AG10803 (cell line): ENCODE data around the gene LRP1B.

ENCODE experiments used
- DNase-seq: peaks from one replicate; pipeline ENCODE4 v3.0.0; 2010; ENCODE audit warnings: low read depth
- H3K4me3 ChIP-seq: 2 replicates; pipeline ENCODE4 v1.5.1; 2011; ENCODE audit warnings: mild to moderate bottlenecking, low read length, control low read depth
- CTCF ChIP-seq: conservative IDR thresholded peaks from 2 replicates; pipeline ENCODE4 v1.5.1; 2011; ENCODE audit warnings: mild to moderate bottlenecking, low read length, control low read depth, inconsistent platforms

Gene LRP1B

GRCh38 chr2:141579071-141579470 lies 551.7 kb downstream of the LRP1B start:
- DNase-seq, result no peak
- no peak for TF ChIP-seq CTCF
- H3K4me3 ChIP-seq, result no peak overlapping the region

- TF ChIP-seq CTCF, result no peak
- DNase-seq, result no peak
These were observed 560.2 kb downstream of the LRP1B start for GRCh38 chr2:141570474-141571131.

GRCh38 chr2:141569941-141570340 lies 560.9 kb downstream of the LRP1B start:
- DNase-seq, result no peak
- H3K4me3 ChIP-seq, result no peak overlapping the region

More at GRCh38 chr2:141570474-141571131, 560.2 kb downstream of the LRP1B start:
- H3K4me3 ChIP-seq, result no peak overlapping the region

GRCh38 chr2:141565597-141565996 lies 565.2 kb downstream of the LRP1B start:
- no peak overlapping the region for H3K4me3 ChIP-seq
- no peak for DNase-seq
- no peak for TF ChIP-seq CTCF

More at GRCh38 chr2:141569941-141570340, 560.9 kb downstream of the LRP1B start:
- TF ChIP-seq CTCF, result no peak

- no peak overlapping the region for H3K4me3 ChIP-seq
- no peak for DNase-seq
- TF ChIP-seq CTCF, result no peak
These were observed 570.1 kb downstream of the LRP1B start for GRCh38 chr2:141560723-141561122.

- H3K4me3 ChIP-seq, result no peak overlapping the region
- TF ChIP-seq CTCF, result no peak
- DNase-seq, result peak; percentile 90
These were observed 573.3 kb downstream of the LRP1B start for GRCh38 chr2:141557329-141558095.
